Parathyroid adenoma (tissue), 2 donors: ENCODE results near the gene RAB24.
"Not testable (repeated sequence)": the region's sequence is repeated elsewhere in the genome, so short reads cannot be mapped to it uniquely, and the experiment has no call there.

Experiments
- H2AFZ ChIP-seq: fragments of 300-600 bp; sonication (generic); one replicate; pipeline ENCODE4 v1.7.0; 2017; ENCODE audit warnings: antibody characterized with exemption, mild to moderate bottlenecking
- H3K27ac ChIP-seq: fragments of 300-600 bp; sonication (generic); one replicate; pipeline ENCODE4 v1.7.0; 2017
- H3K27me3 ChIP-seq: fragments of 300-600 bp; sonication (generic); one replicate; pipeline ENCODE4 v1.7.0; 2017; ENCODE audit warnings: low read length; ENCODE audit not compliant: control insufficient read depth, insufficient read depth
- H3K36me3 ChIP-seq: fragments of 300-600 bp; sonication (generic); one replicate; pipeline ENCODE4 v1.7.0; 2017; ENCODE audit warnings: low read length; ENCODE audit not compliant: control insufficient read depth, insufficient read depth
- H3K4me1 ChIP-seq: fragments of 300-600 bp; sonication (generic); one replicate; pipeline ENCODE4 v1.7.0; 2017; ENCODE audit warnings: control low read depth
- H3K4me2 ChIP-seq: fragments of 300-600 bp; sonication (generic); one replicate; pipeline ENCODE4 v1.7.0; 2017; ENCODE audit warnings: low read length
- H3K4me3 ChIP-seq: fragments of 300-600 bp; sonication (generic); one replicate; pipeline ENCODE4 v1.7.0; 2017; ENCODE audit warnings: low read depth, low read length
- H3K79me2 ChIP-seq: fragments of 300-600 bp; sonication (generic); one replicate; pipeline ENCODE4 v1.7.0; 2017; ENCODE audit warnings: control low read depth
- H3K9ac ChIP-seq: fragments of 300-600 bp; sonication (generic); one replicate; pipeline ENCODE4 v1.7.0; 2017; ENCODE audit warnings: mild to moderate bottlenecking
- H3K9me3 ChIP-seq: fragments of 300-600 bp; sonication (generic); one replicate; pipeline ENCODE4 v1.7.0; 2017; ENCODE audit warnings: low read length; ENCODE audit not compliant: control insufficient read depth
- TF ChIP-seq, protein P1 (sequence below): fragments of 300-600 bp; sonication (generic); IDR thresholded peaks from one replicate; pipeline ENCODE4 v1.7.0; 2017; ENCODE audit warnings: antibody characterized with exemption, mild to moderate bottlenecking
- donor health status: primary hyperparathyroidism.

Gene RAB24

DNA sequence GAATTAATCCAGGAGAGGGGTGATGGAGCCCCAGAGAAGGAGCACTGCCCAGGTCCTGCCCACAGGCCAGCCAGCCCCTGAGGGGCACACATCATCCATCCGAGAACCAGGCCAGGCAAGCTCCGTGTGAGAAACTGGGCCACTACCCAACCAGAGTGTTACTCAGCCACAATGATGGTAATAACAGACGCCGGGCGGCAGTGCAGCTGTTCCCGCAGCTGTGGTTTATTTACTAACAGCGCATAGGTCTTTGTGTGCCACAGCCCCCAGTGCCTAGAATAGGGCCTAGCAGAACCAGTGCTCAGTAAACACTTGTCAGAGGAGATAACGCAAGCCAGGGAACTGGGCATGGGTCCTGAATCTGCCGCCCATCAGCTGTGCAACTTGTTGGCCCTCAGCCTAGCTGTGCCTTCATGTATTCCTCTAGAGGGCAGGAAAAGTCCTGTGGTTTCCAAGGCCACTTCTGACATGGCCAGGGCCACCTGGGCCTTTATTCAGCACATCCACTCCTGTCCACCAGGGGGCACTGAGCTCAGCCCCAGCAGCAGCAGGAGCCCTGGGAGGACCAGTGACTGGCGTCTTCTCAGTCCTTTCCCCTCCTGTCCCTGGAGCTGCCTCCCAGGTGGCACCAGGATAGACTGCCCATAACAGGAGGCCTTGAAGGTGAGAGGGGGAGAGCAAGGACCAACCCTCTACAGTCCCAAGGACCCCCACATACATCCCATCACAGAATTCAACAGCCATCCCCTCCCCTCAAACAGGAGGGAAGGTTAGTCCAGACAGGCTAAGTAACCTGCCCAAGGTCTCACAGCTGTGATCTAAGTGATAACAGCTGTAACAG lies 6.1 kb upstream of the RAB24 start:
- Histone ChIP-seq H3K4me2 (no peak overlapping the region), H3K4me3 (no peak overlapping the region), H3K36me3 (no peaks in the 10 kb centered on the region), H3K79me2 (peaks cover 3% of the 10 kb centered on the region), H3K27me3 (no peaks in the 10 kb centered on the region), H2AFZ (no peak overlapping the region), H3K9ac (no peak overlapping the region), H3K27ac (no peak overlapping the region), H3K9me3 (no peaks in the 10 kb centered on the region), H3K4me1 (peaks cover 14% of the 10 kb centered on the region)
- TF ChIP-seq, protein P1, sequence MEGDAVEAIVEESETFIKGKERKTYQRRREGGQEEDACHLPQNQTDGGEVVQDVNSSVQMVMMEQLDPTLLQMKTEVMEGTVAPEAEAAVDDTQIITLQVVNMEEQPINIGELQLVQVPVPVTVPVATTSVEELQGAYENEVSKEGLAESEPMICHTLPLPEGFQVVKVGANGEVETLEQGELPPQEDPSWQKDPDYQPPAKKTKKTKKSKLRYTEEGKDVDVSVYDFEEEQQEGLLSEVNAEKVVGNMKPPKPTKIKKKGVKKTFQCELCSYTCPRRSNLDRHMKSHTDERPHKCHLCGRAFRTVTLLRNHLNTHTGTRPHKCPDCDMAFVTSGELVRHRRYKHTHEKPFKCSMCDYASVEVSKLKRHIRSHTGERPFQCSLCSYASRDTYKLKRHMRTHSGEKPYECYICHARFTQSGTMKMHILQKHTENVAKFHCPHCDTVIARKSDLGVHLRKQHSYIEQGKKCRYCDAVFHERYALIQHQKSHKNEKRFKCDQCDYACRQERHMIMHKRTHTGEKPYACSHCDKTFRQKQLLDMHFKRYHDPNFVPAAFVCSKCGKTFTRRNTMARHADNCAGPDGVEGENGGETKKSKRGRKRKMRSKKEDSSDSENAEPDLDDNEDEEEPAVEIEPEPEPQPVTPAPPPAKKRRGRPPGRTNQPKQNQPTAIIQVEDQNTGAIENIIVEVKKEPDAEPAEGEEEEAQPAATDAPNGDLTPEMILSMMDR: peak; percentile 83

DNA sequence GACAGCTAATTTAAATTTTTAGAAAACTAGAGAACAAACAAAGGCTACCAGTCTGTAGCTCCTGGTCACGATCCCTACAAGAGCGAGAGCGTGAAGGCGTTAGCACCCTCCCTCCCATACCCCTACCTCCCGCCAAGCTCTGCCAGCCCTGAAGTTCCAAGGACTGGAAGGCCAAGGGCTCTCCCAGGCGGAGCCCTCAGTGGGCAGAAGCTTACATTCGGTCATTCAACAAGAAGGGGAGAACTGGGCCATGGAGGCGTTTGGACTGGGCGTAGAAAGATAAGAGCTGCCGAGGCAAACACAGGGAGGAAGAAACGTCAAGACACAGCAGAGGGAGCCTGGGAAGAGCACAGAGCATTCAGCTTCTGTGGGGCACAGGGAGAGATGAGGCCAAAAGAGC lies 5.2 kb upstream of the RAB24 start:
- no peak overlapping the region for H3K9ac ChIP-seq

DNA sequence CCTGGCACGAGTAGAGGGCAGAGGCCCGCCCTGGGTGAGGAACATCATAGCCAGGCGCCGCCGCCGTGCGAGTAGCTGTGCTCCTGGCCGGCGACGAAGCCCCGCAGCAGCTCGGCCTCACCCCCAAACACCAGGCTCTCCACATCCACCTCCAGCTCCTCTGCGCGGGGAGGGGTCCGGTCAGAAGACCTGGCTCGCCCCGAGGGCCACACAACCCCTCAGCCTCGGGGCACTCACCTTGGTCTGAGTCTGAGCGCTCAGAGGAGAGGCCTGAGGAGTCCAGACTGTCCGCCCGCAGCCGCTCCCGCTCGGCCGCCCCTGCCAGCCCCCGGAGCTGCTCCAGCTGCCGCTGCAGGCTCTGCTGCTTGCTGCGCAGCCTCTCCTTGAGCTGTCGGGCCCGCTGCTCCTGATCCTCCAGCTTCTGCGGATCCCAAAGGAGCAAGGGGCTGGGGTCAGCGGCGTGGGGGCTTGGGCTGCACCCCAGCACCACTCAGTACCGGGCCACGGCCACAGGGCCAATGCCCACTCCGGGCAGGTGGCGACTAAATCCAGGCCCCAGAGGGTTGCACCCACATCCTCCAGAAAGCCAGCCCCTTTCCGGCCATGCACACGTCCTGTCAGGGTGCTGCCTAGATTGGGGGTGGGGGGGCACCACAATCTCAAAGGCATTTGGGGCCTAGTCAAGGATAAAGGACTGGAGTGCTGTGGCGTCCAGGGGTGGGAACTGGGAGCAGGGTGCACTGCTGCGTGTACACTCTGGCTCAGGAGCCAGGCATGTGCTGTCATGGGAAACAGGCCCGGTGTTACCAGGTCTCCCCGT lies 4.2 kb upstream of the RAB24 start:
- no peak overlapping the region for H2AFZ ChIP-seq
- H3K4me2 ChIP-seq: no peak overlapping the region
- H3K9ac ChIP-seq: no peak overlapping the region
- no peak overlapping the region for H3K27ac ChIP-seq
- H3K36me3 ChIP-seq: no peaks in the 10 kb centered on the region
- H3K4me1 ChIP-seq: peaks cover 22% of the 10 kb centered on the region
- H3K9me3 ChIP-seq: no peaks in the 10 kb centered on the region
- H3K4me3 ChIP-seq: no peak overlapping the region
- peaks cover 7% of the 10 kb centered on the region for H3K79me2 ChIP-seq
- TF ChIP-seq, protein P1: no peak
- H3K27me3 ChIP-seq: no peaks in the 10 kb centered on the region

More for the DNA sequence above, 5.2 kb upstream of the RAB24 start:
- Histone ChIP-seq H3K79me2 (peaks cover 7% of the 10 kb centered on the region), H3K27me3 (no peaks in the 10 kb centered on the region), H3K27ac (no peak overlapping the region), H3K4me3 (no peak overlapping the region), H2AFZ (no peak overlapping the region), H3K9me3 (no peaks in the 10 kb centered on the region), H3K4me2 (no peak overlapping the region), H3K4me1 (peaks cover 20% of the 10 kb centered on the region), H3K36me3 (no peaks in the 10 kb centered on the region)
- TF ChIP-seq, protein P1: no peak

DNA sequence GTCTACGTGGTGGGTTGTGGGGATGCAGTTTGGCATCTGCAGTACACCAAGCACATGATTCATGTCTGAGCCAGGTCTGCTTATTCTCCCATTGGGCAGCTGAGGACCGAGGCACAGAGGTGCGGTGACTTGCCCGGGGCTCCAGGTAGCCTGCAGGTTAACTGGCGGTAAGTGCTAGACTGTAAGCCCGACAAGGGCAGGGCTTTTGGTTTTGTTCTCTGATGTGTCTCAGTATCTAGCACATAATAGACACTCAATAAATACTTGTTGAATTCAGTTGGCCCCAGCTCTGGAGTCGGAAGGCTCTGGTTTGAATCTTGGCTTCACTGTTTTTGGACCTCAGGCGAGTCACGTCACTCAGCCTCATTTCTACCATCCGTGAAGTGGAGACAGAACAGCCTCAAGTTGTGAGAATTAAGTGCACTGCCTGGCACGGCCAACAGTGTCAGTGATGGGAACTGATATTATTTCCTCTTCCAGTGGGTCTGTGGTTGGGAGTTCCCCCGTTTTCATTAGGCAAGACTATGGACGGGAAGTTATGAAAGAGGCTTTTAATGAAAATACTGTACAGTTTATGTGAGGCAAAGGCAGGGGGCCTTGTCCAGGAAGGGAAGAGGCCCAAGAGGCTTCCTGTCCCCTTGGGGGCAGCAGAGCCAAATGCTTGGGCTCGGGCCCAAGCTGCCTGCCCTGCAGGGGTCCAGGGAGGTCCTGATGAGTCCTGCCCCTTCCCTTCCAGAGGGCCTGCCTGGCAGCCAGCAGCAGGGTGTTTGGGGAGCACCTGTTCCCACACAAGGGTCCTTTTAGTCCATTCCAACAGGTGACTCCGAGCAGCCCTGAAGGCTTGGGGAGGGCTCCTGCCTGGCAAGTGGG lies 3.4 kb upstream of the RAB24 start:
- no peaks in the 10 kb centered on the region for H3K27me3 ChIP-seq
- no peaks in the 10 kb centered on the region for H3K9me3 ChIP-seq
- H3K79me2 ChIP-seq: peaks cover 7% of the 10 kb centered on the region
- no peak overlapping the region for H2AFZ ChIP-seq
- H3K4me2 ChIP-seq: no peak overlapping the region
- no peaks in the 10 kb centered on the region for H3K36me3 ChIP-seq
- TF ChIP-seq, protein P1: no peak
- no peak overlapping the region for H3K27ac ChIP-seq
- peaks cover 28% of the 10 kb centered on the region for H3K4me1 ChIP-seq
- no peak overlapping the region for H3K9ac ChIP-seq
- H3K4me3 ChIP-seq: no peak overlapping the region

DNA sequence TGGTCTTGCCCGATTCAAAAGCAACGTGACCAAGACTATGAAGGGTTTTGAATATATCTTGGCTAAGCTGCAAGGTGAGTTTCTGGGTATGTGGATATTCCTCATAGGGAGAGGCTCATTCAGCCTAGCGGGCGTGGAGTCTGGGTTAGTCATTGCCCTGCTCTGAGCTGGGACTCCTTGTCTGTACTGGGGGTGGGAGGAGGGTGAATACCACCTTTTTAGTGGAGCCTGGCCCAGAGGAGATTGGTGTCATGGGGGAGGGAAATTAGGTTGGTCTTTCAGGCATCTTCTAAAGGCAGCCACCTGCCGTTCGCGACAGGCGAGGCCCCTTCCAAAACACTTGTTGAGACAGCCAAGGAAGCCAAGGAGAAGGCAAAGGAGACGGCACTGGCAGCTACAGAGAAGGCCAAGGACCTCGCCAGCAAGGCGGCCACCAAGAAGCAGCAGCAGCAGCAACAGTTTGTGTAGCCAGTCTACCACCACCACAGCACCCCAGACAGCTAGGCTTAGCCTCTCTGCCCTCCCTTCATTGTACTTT lies 2.7 kb upstream of the RAB24 start:
- H3K9ac ChIP-seq, H2AFZ ChIP-seq, H3K9me3 ChIP-seq, H3K27me3 ChIP-seq, H3K36me3 ChIP-seq, H3K4me3 ChIP-seq, H3K27ac ChIP-seq, H3K79me2 ChIP-seq, H3K4me2 ChIP-seq: not testable (repeated sequence)
- peaks cover 29% of the 10 kb centered on the region for H3K4me1 ChIP-seq
